K562 (cell line): ENCODE measurements around the gene TMEM131. TPM values are rescaled to one million over a fixed set of nuclear protein-coding genes. Genes with fewer than 3 reads are reported as not detected.

Experiments
- HMGN3 ChIP-seq: IDR thresholded peaks from 2 replicates; pipeline ENCODE4 v1.6.1; 2011; ENCODE audit warnings: borderline replicate concordance, low read depth, mild to moderate bottlenecking, mixed read lengths, low read length; ENCODE audit not compliant: insufficient read length; ENCODE audit errors: extremely low read depth
- HNRNPLL ChIP-seq: fragments of 200-400 bp; formaldehyde crosslinking; IDR thresholded peaks from 2 replicates; pipeline ENCODE4 v1.6.1; 2017; ENCODE audit warnings: low read length, low read depth, mild to moderate bottlenecking; ENCODE audit not compliant: poor library complexity, severe bottlenecking
- JUN ChIP-seq, 2 experiments: sonication (generic) in 1 of 2; formaldehyde crosslinking in 1 of 2; IDR thresholded peaks; 2 replicates each; pipeline versions ENCODE4 v1.6.1 to v1.8.0; 2012 to 2022; ENCODE audit warnings: borderline replicate concordance in 2 of 2, mild to moderate bottlenecking in 2 of 2, improper control_type of control experiment in 1 of 2, low read depth in 1 of 2, low read length in 1 of 2, missing genetic modification reagents in 1 of 2
- NBN ChIP-seq: fragments of 450-650 bp; IDR thresholded peaks from 2 replicates; pipeline ENCODE4 v1.6.1; 2016; ENCODE audit warnings: low read depth, mild to moderate bottlenecking
- NFXL1 ChIP-seq: fragments of 450-650 bp; formaldehyde crosslinking; IDR thresholded peaks from 2 replicates; pipeline ENCODE4 v1.4.0; 2021; ENCODE audit warnings: mild to moderate bottlenecking
- TRIM28 ChIP-seq: fragments of 450-650 bp; IDR thresholded peaks from 2 replicates; pipeline ENCODE4 v1.6.1; 2017
- XRCC5 ChIP-seq: fragments of 200-400 bp; formaldehyde crosslinking; IDR thresholded peaks from 2 replicates; pipeline ENCODE4 v1.6.1; 2017; ENCODE audit warnings: low read depth, mild to moderate bottlenecking, low read length
- ZBTB40 ChIP-seq, 2 experiments: fragments of 450-650 bp in 1 of 2; sonication (generic) in 1 of 2; formaldehyde crosslinking in 1 of 2; IDR thresholded peaks; 2 replicates each; pipeline versions ENCODE4 v1.7.1 to v1.9.0; 2016 to 2022; ENCODE audit warnings: inconsistent platforms in 1 of 2, mild to moderate bottlenecking in 1 of 2, missing genetic modification reagents in 1 of 2
- ZNF699 ChIP-seq: fragments of 250-450 bp; sonication (Bioruptor Pico); IDR thresholded peaks from 2 replicates; pipeline ENCODE4 v1.8.0; 2021; ENCODE audit warnings: mild to moderate bottlenecking, moderate library complexity; ENCODE audit not compliant: insufficient replicate concordance
- ZNF77 ChIP-seq: fragments of 250-450 bp; sonication (Bioruptor Pico); IDR thresholded peaks from 2 replicates; pipeline ENCODE4 v1.5.0; 2020
- polyA plus RNA-seq, 8 experiments: library from polyadenylated mRNA; depleted of rRNA in 4 of 8; stranded (reverse) in 5 of 8; unstranded in 3 of 8; fragments of >200 nt; fragmentation: Nextera tagmentation in 2 of 8; fragmentation: Illumina TruSeq in 1 of 8; extraction: Ambion mirVana in 2 of 8; extraction: Trizol in 1 of 8; gene quantifications; 2 replicates each; pipeline versions ENCODE4 v1.2.1 to v1.2.3, GENCODE V29; 2011 to 2014; ENCODE audit warnings: inconsistent platforms in 1 of 8, missing spikeins in 1 of 8
- total RNA-seq, 7 experiments: library from RNA; depleted of rRNA in 6 of 7; stranded (reverse); fragments of >200 nt in 6 of 7; fragmentation: Illumina TruSeq in 2 of 7; extraction: Trizol in 2 of 7; gene quantifications; 2 replicates each; pipeline versions ENCODE4 v1.2.1 to v1.2.3, GENCODE V29; 2011 to 2021; ENCODE audit warnings: low replicate concordance in 1 of 7
- TF ChIP-seq, protein P1 (sequence below): fragments of 250-450 bp; sonication (Bioruptor Pico); IDR thresholded peaks from 2 replicates; pipeline ENCODE4 v1.9.0; 2021; ENCODE audit warnings: mild to moderate bottlenecking, inconsistent platforms

TMEM131 gene
- total and polyA plus RNA-seq, 9 of the 15 experiments (the other 6 are each of a cell fraction or from before 2014, with no cell fraction given), result 2.5 to 21.1 (median 12.4) TPM

- TF ChIP-seq, protein P1, sequence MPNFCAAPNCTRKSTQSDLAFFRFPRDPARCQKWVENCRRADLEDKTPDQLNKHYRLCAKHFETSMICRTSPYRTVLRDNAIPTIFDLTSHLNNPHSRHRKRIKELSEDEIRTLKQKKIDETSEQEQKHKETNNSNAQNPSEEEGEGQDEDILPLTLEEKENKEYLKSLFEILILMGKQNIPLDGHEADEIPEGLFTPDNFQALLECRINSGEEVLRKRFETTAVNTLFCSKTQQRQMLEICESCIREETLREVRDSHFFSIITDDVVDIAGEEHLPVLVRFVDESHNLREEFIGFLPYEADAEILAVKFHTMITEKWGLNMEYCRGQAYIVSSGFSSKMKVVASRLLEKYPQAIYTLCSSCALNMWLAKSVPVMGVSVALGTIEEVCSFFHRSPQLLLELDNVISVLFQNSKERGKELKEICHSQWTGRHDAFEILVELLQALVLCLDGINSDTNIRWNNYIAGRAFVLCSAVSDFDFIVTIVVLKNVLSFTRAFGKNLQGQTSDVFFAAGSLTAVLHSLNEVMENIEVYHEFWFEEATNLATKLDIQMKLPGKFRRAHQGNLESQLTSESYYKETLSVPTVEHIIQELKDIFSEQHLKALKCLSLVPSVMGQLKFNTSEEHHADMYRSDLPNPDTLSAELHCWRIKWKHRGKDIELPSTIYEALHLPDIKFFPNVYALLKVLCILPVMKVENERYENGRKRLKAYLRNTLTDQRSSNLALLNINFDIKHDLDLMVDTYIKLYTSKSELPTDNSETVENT (CRISPR knock-in tag), result no peak
- TF ChIP-seq HNRNPLL (no peak), NBN (no peak), NFXL1 (CRISPR knock-in tag) (no peak), ZNF77 (CRISPR knock-in tag) (no peak), XRCC5 (no peak), JUN (IDR thresholded peaks at IDR 0.05; ENCODE audit: borderline replicate concordance, low read depth, low read length) (no peak), JUN (CRISPR knock-in tag; IDR thresholded peaks at IDR 0.05; ENCODE audit: borderline replicate concordance) (no peak), ZBTB40 (IDR thresholded peaks at IDR 0.05) (no peak), ZBTB40 (CRISPR knock-in tag; IDR thresholded peaks at IDR 0.05) (no peak), ZNF699 (CRISPR knock-in tag) (no peak), HMGN3 (no peak), TRIM28 (no peak)
Measured at GRCh38 chr2:97878865-97879264, 116.9 kb downstream of the TMEM131 start (continued).
